SK-N-SH (cell line): ENCODE results near the gene CCDC40. TPM values are rescaled to one million over a fixed set of nuclear protein-coding genes. Genes with fewer than 3 reads are reported as not detected.

Experiments
- CTCF ChIA-PET: fragments of 300-600, 350-600 bp; formaldehyde crosslinking; extraction: SDS; loops from one replicate; lab custom pipeline; 2021; lab: Yijun Ruan, JAX
- POLR2A ChIA-PET: fragments of 350-600 bp; sonication (Branson Sonifier 250); formaldehyde crosslinking; extraction: SDS; loops from one replicate; lab custom pipeline; 2020; ENCODE audit warnings: antibody characterized with exemption, inconsistent platforms; lab: Yijun Ruan, JAX
- DNase-seq: peaks from one replicate; pipeline ENCODE4 v3.0.0; 2012
- H2AFZ ChIP-seq: fragments of 200-600 bp; sonication (generic); 2 replicates; pipeline ENCODE4 v1.8.1; 2016; ENCODE audit warnings: antibody characterized with exemption, mild to moderate bottlenecking, low read depth
- H3F3A ChIP-seq: fragments of 200-600 bp; sonication (generic); replicated peaks from 2 replicates; pipeline ENCODE3; 2016; ENCODE audit warnings: antibody characterized with exemption, mild to moderate bottlenecking; ENCODE audit not compliant: insufficient read depth
- H3K27ac ChIP-seq, 2 experiments: fragments of 200-500 bp in 1 of 2; fragments of 200-600 bp in 1 of 2; sonication (Bioruptor generic) in 1 of 2; sonication (generic), shearing (Covaris generic) in 1 of 2; 2 replicates each; pipeline versions ENCODE4 v1.5.1 to v1.6.1; 2014 to 2016; ENCODE audit warnings: low read depth in 2 of 2, inconsistent platforms in 1 of 2, low read length in 1 of 2, mild to moderate bottlenecking in 1 of 2, mixed read lengths in 1 of 2
- H3K27me3 ChIP-seq: fragments of 200-600 bp; sonication (generic), shearing (Covaris generic); 2 replicates; pipeline ENCODE4 v1.6.1; 2016; ENCODE audit warnings: mixed run types; ENCODE audit not compliant: insufficient read depth
- H3K36me3 ChIP-seq, 2 experiments: fragments of 200-500 bp in 1 of 2; fragments of 200-600 bp in 1 of 2; sonication (Bioruptor generic) in 1 of 2; sonication (generic) in 1 of 2; replicated peaks in 1 of 2; 2 replicates each; pipeline versions ENCODE3 to v1.5.1; 2014 to 2016; ENCODE audit warnings: low read length in 1 of 2, mild to moderate bottlenecking in 1 of 2; ENCODE audit not compliant: insufficient read depth in 2 of 2, control insufficient read depth in 1 of 2
- H3K4me1 ChIP-seq, 2 experiments: fragments of 200-500 bp in 1 of 2; fragments of 200-600 bp in 1 of 2; sonication (Bioruptor generic) in 1 of 2; sonication (generic), shearing (Covaris generic) in 1 of 2; 2 replicates each; pipeline versions ENCODE4 v1.5.1 to v1.6.1; 2014 to 2016; ENCODE audit warnings: low read depth in 1 of 2, low read length in 1 of 2, mixed run types in 1 of 2; ENCODE audit not compliant: insufficient read depth in 2 of 2, control insufficient read depth in 1 of 2
- H3K4me2 ChIP-seq: fragments of 200-600 bp; sonication (generic), shearing (Covaris generic); 2 replicates; pipeline ENCODE4 v1.6.1; 2017; ENCODE audit warnings: mixed run types
- H3K4me3 ChIP-seq, 2 experiments: fragments of 200-500 bp in 1 of 2; fragments of 200-600 bp in 1 of 2; sonication (Bioruptor generic) in 1 of 2; sonication (generic), shearing (Covaris generic) in 1 of 2; 2 replicates each; pipeline versions ENCODE4 v1.5.1 to v1.8.1; 2014 to 2016; ENCODE audit warnings: low read depth in 2 of 2, inconsistent platforms in 1 of 2, low read length in 1 of 2, mild to moderate bottlenecking in 1 of 2, mixed read lengths in 1 of 2, moderate library complexity in 1 of 2
- H3K79me2 ChIP-seq: fragments of 200-600 bp; sonication (generic); 2 replicates; pipeline ENCODE4 v1.8.1; 2017; ENCODE audit warnings: mild to moderate bottlenecking; ENCODE audit not compliant: insufficient read depth
- H3K9ac ChIP-seq: fragments of 200-600 bp; sonication (generic); 2 replicates; pipeline ENCODE4 v1.6.1; 2017; ENCODE audit warnings: mixed run types
- H3K9me2 ChIP-seq: fragments of 200-600 bp; sonication (generic); 2 replicates; pipeline ENCODE4 v1.6.1; 2017; ENCODE audit warnings: mixed run types
- H3K9me3 ChIP-seq: fragments of 200-600 bp; sonication (generic); 2 replicates; pipeline ENCODE4 v1.6.1; 2017; ENCODE audit warnings: mixed run types, mild to moderate bottlenecking, moderate library complexity
- H4K20me1 ChIP-seq: fragments of 200-600 bp; sonication (generic); 2 replicates; pipeline ENCODE4 v1.6.1; 2017; ENCODE audit warnings: mild to moderate bottlenecking, mixed run types; ENCODE audit not compliant: insufficient read depth
- CTCF ChIP-seq: fragments of 200-600 bp; sonication (generic); IDR thresholded peaks from 2 replicates; pipeline ENCODE4 v1.6.1; 2017; ENCODE audit warnings: antibody characterized with exemption, mild to moderate bottlenecking, moderate library complexity
- EP300 ChIP-seq, 2 experiments: IDR thresholded peaks; 2 replicates each; pipeline versions ENCODE4 v1.4.0 to v1.6.1; 2012; ENCODE audit warnings: borderline replicate concordance in 1 of 2, low read depth in 1 of 2, low read length in 1 of 2
- EZH2phosphoT487 ChIP-seq: fragments of 200-600 bp; sonication (generic); IDR thresholded peaks from 2 replicates; pipeline ENCODE4 v1.6.1; 2017; ENCODE audit warnings: low read depth, mixed run types, mild to moderate bottlenecking, antibody characterized with exemption, moderate library complexity, borderline replicate concordance
- FOXJ3 ChIP-seq: sonication (generic); formaldehyde crosslinking; IDR thresholded peaks from 2 replicates; pipeline ENCODE4 v1.5.1; 2020; ENCODE audit warnings: mild to moderate bottlenecking, missing genetic modification reagents
- GABPA ChIP-seq: IDR thresholded peaks from 2 replicates; pipeline ENCODE4 v1.4.0; 2012; ENCODE audit warnings: low read depth, mild to moderate bottlenecking
- IRF3 ChIP-seq: fragments of 150-350 bp; IDR thresholded peaks from 2 replicates; pipeline ENCODE4 v1.6.1; 2016; ENCODE audit warnings: mild to moderate bottlenecking, low read depth, low read length
- JUND ChIP-seq: IDR thresholded peaks from 2 replicates; pipeline ENCODE4 v1.4.0; 2012
- NFIC ChIP-seq: IDR thresholded peaks from 2 replicates; pipeline ENCODE4 v1.4.0; 2012; ENCODE audit warnings: borderline replicate concordance
- NRF1 ChIP-seq: IDR thresholded peaks from 2 replicates; pipeline ENCODE4 v1.6.1; 2012; ENCODE audit warnings: low read depth, mild to moderate bottlenecking, low read length
- RCOR1 ChIP-seq: fragments of 150-350 bp; IDR thresholded peaks from 2 replicates; pipeline ENCODE4 v1.6.1; 2017; ENCODE audit warnings: antibody characterized with exemption, low read length
- REST ChIP-seq: IDR thresholded peaks from 2 replicates; pipeline ENCODE4 v1.6.1; 2012; ENCODE audit warnings: mild to moderate bottlenecking, low read depth, low read length, moderate library complexity
- RFX5 ChIP-seq: IDR thresholded peaks from 2 replicates; pipeline ENCODE4 v1.6.1; 2012; ENCODE audit warnings: mild to moderate bottlenecking, improper control_type of control experiment, low read length
- SIN3A ChIP-seq: IDR thresholded peaks from 2 replicates; pipeline ENCODE4 v1.6.1; 2012; ENCODE audit warnings: low read depth, mild to moderate bottlenecking, low read length, moderate library complexity, borderline replicate concordance
- SMC3 ChIP-seq: IDR thresholded peaks from 2 replicates; pipeline ENCODE4 v1.6.1; 2012; ENCODE audit warnings: low read depth, low read length, improper control_type of control experiment
- TCF12 ChIP-seq: IDR thresholded peaks from 2 replicates; pipeline ENCODE4 v1.4.0; 2012
- TEAD4 ChIP-seq: IDR thresholded peaks from 2 replicates; pipeline ENCODE4 v1.4.0; 2012; ENCODE audit warnings: mild to moderate bottlenecking, borderline replicate concordance; ENCODE audit not compliant: insufficient read depth
- WGBS: methylation state at CpG from one replicate; pipeline ENCODE4 v1.1.6; 2017; ENCODE audit warnings: low lambda C conversion rate; 5-methylcytosine and 5-hydroxymethylcytosine counted together
- polyA plus RNA-seq, 3 experiments: library from polyadenylated mRNA; depleted of rRNA; stranded (reverse); fragments of >200 nt; gene quantifications; 2 replicates each; pipeline ENCODE4 v1.2.3, GENCODE V29; 2012
- TF ChIP-seq, protein P1 (sequence below): IDR thresholded peaks from 2 replicates; pipeline ENCODE4 v1.4.0; 2012; ENCODE audit warnings: low read depth
- TF ChIP-seq, protein P2 (sequence below): IDR thresholded peaks from 2 replicates; pipeline ENCODE4; 2012

The CCDC40 gene
- polyA plus RNA-seq, 1 of the 3 experiments (the other 2 are of a cell fraction) = 17.3 TPM

DNA sequence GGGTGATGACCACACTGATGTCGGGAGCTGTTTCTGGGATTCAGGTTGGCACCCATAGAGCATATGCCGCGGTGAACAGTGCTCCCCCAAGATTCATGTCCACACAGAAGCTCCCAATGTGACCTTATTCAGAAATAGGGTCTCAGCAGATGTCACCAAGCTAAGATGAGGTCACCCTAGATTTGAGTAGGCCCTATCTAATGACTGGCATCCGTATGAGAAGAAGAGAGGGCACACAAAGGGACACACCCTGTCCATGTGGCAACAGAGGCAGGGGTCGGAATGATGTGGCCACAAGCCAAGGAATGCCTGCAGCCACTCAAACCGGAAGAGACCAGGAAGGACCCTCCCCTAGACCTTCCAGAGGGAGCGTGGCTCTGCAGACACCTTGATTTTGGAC lies 36.3 kb upstream of the CCDC40 start:
- peaks cover 8% of the 10 kb centered on the region; the same call in 1 of the 2 replicates for H3K79me2 ChIP-seq
- CTCF ChIA-PET = interaction anchor here (1.0 to 12.1 kb wide), 8 partner anchors 9 to 254 kb away, joined by 3 to 209 read pairs (median 5); partner anchors contain the start of gene GAA
- no peaks in the 10 kb centered on the region for H3K9me3 ChIP-seq
- H3K36me3 ChIP-seq = peaks cover 6 to 8% of the 10 kb centered on the region in 2 experiments
- no peak overlapping the region for H2AFZ ChIP-seq
- no peaks in the 10 kb centered on the region for H3K27me3 ChIP-seq
- H3K9me2 ChIP-seq = no peaks in the 10 kb centered on the region
- DNase-seq = no peak
- H3K9ac ChIP-seq = no peak overlapping the region
- peaks cover 3% of the 10 kb centered on the region for H3F3A ChIP-seq
- TF ChIP-seq TCF12 (no peak), RFX5 (no peak), RCOR1 (no peak), EP300 (IDR thresholded peaks at IDR 0.05; ENCODE audit: borderline replicate concordance in 1 of 2, low read depth in 1 of 2, low read length in 1 of 2) (no peak), NRF1 (no peak), REST (no peak)
- H3K4me3 ChIP-seq = no peak overlapping the region
- peaks cover 3% of the 10 kb centered on the region for H4K20me1 ChIP-seq
- POLR2A ChIA-PET = no interaction called here
- H3K4me1 ChIP-seq = no peaks in the 10 kb centered on the region
- no peak overlapping the region for H3K27ac ChIP-seq
- H3K4me2 ChIP-seq = no peak overlapping the region
- WGBS = 99% methylated on average over 7 of the region's 7 CpGs

- Histone ChIP-seq H3K4me3 (no peak overlapping the region), H3K27ac (no peak overlapping the region), H3K9me2 (no peaks in the 10 kb centered on the region), H3K27me3 (no peaks in the 10 kb centered on the region), H3K36me3 (peaks cover 6 to 8% of the 10 kb centered on the region in 2 experiments), H3K79me2 (peaks cover 11% of the 10 kb centered on the region; the same call in 1 of the 2 replicates), H3F3A (no peaks in the 10 kb centered on the region), H3K9me3 (no peaks in the 10 kb centered on the region), H4K20me1 (peaks cover 12% of the 10 kb centered on the region), H2AFZ (no peak overlapping the region), H3K9ac (no peak overlapping the region), H3K4me2 (no peak overlapping the region), H3K4me1 (peaks cover 0 to 2% of the 10 kb centered on the region in 2 experiments; a peak in 1 of 4 replicates)
- POLR2A ChIA-PET = interaction anchor here (0.8 kb wide), 1 partner anchor 16 kb away, joined by 3 read pairs; no protein-coding TSS in a partner anchor
- DNase-seq = no peak
- CTCF ChIA-PET = interaction anchor here (0.6 to 12.1 kb wide), 7 partner anchors 12 to 255 kb away, joined by 3 to 209 read pairs (median 6); partner anchors contain the start of genes CBX2 and CBX4
- 96% methylated on average over 25 of the region's 29 CpGs for WGBS
- TF ChIP-seq NFIC = no peak
- no peak for TF ChIP-seq IRF3
- TF ChIP-seq SMC3 = no peak
- TF ChIP-seq SIN3A = no peak
- TF ChIP-seq, protein P1, sequence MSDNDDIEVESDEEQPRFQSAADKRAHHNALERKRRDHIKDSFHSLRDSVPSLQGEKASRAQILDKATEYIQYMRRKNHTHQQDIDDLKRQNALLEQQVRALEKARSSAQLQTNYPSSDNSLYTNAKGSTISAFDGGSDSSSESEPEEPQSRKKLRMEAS = no peak
- TF ChIP-seq TEAD4 = no peak
- no peak for TF ChIP-seq CTCF
- TF ChIP-seq, protein P2, sequence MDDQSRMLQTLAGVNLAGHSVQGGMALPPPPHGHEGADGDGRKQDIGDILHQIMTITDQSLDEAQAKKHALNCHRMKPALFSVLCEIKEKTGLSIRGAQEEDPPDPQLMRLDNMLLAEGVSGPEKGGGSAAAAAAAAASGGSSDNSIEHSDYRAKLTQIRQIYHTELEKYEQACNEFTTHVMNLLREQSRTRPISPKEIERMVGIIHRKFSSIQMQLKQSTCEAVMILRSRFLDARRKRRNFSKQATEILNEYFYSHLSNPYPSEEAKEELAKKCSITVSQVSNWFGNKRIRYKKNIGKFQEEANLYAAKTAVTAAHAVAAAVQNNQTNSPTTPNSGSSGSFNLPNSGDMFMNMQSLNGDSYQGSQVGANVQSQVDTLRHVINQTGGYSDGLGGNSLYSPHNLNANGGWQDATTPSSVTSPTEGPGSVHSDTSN = no peak
- no peak for TF ChIP-seq GABPA
- TF ChIP-seq EZH2phosphoT487 = no peak
- no peak for TF ChIP-seq FOXJ3 (CRISPR knock-in tag)
- TF ChIP-seq JUND = no peak
Observed at GRCh38 chr17:80000981-80001775, 35.3 kb upstream of the CCDC40 start.
